Hepatocyte (in vitro differentiated cells): ENCODE results near the gene ZNF512B.

Source experiments
- EZH2 ChIP-seq: fragments of 200-600 bp; sonication (generic); IDR thresholded peaks from 2 replicates; pipeline ENCODE4 v1.6.1; 2016; ENCODE audit warnings: antibody characterized with exemption, mild to moderate bottlenecking, borderline replicate concordance
- EZH2phosphoT487 ChIP-seq: fragments of 200-600 bp; sonication (generic); IDR thresholded peaks from one replicate; pipeline ENCODE4 v1.6.1; 2018; ENCODE audit warnings: antibody characterized with exemption, mild to moderate bottlenecking, low read depth, moderate library complexity; ENCODE audit not compliant: unreplicated experiment, severe bottlenecking
- TF ChIP-seq, protein P1 (sequence below): fragments of 200-600 bp; sonication (generic); IDR thresholded peaks from 2 replicates; pipeline ENCODE4 v1.5.1; 2016; ENCODE audit warnings: antibody characterized with exemption, mild to moderate bottlenecking; ENCODE audit not compliant: poor library complexity

DNA sequence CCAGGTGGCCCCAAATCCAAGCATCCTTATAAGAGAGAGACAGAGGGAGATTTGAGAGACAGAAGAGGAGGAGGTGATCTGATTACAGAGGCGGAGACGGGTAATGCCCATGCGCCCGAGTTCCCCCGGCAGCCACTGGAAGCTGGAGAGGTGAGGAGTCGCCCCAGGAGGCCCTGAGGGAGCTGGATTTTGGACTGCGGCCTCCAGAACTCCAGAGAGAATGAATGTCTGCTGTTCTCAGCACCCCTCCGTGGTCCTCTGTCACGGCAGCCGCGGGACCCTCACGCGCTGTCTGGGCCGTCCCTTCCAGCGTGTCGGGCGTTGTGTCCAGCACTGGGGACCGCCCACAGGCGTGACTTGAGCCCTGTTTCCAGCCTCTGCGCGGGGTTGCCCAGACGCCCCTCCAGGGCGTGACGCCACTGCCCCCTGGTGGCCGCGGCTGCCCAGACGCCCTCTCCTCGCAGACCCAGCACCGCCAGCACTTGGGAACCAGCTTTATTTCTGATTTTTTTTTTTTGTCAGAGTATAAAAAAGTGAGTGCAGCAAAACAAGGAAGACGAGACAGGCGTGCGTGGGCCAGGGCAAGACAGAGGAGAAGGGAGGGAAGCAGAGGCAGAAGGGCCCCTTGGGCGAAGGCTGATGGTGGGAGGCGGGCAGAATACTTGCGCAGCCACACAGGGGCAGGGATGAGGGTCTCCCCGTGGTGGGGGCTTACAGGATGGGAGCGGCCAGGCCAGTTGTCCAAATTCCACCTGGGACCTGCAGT lies 4.1 kb upstream of the ZNF512B start:
- TF ChIP-seq EZH2phosphoT487 (no peak), EZH2 (no peak)
- TF ChIP-seq, protein P1, sequence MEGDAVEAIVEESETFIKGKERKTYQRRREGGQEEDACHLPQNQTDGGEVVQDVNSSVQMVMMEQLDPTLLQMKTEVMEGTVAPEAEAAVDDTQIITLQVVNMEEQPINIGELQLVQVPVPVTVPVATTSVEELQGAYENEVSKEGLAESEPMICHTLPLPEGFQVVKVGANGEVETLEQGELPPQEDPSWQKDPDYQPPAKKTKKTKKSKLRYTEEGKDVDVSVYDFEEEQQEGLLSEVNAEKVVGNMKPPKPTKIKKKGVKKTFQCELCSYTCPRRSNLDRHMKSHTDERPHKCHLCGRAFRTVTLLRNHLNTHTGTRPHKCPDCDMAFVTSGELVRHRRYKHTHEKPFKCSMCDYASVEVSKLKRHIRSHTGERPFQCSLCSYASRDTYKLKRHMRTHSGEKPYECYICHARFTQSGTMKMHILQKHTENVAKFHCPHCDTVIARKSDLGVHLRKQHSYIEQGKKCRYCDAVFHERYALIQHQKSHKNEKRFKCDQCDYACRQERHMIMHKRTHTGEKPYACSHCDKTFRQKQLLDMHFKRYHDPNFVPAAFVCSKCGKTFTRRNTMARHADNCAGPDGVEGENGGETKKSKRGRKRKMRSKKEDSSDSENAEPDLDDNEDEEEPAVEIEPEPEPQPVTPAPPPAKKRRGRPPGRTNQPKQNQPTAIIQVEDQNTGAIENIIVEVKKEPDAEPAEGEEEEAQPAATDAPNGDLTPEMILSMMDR, result peak; percentile 99
